Endothelial cell of umbilical vein (primary cell): ENCODE results near the gene PCSK9. TPM values are rescaled to one million over a fixed set of nuclear protein-coding genes. Genes with fewer than 3 reads are reported as not detected.

Experiments used
- BruUV-seq: library from RNA; stranded (reverse); fragments of 400-500 nt; replicated peaks from 2 replicates; lab custom pipeline; 2021; lab: Mats Ljungman, UMichigan
- CTCF ChIA-PET: fragments of 300-600, 350-600 bp; sonication (Branson Sonifier 250); formaldehyde crosslinking; loops from one replicate; lab custom pipeline; 2021; ENCODE audit warnings: antibody characterized with exemption, inconsistent platforms; lab: Charles Lee
- POLR2A ChIA-PET: fragments of 300-600, 350-600 bp; sonication (Branson Sonifier 250); formaldehyde crosslinking; loops from one replicate; lab custom pipeline; 2021; ENCODE audit warnings: antibody characterized with exemption, inconsistent platforms; lab: Charles Lee
- DNase-seq: peaks from one replicate; pipeline ENCODE4 v3.0.0-alpha.2; 2011; ENCODE audit warnings: low read depth, low spot score
- FAIRE-seq: peaks from 2 replicates; lab custom pipeline; 2011; peaks lifted over from hg19 to GRCh38; lab: Jason Lieb, UNC
- H2AFZ ChIP-seq: 2 replicates; pipeline ENCODE4 v1.6.0; 2012; ENCODE audit warnings: low read depth, low read length, control low read depth, inconsistent platforms
- H3K27ac ChIP-seq: 2 replicates; pipeline ENCODE4 v1.5.1; 2011; ENCODE audit warnings: low read depth, mild to moderate bottlenecking, control low read depth, low read length, moderate library complexity; ENCODE audit not compliant: insufficient read depth
- H3K27me3 ChIP-seq, 2 experiments: 2 replicates each; pipeline versions ENCODE4 v1.6.0 to v1.6.1; 2011; ENCODE audit warnings: low read length in 2 of 2, mixed read lengths in 1 of 2; ENCODE audit not compliant: control insufficient read depth in 2 of 2, insufficient read depth in 2 of 2
- H3K36me3 ChIP-seq, 2 experiments: 2 replicates in 1 of 2; 3 replicates in 1 of 2; pipeline ENCODE4 v1.5.1; 2011; ENCODE audit warnings: low read length in 2 of 2, mild to moderate bottlenecking in 1 of 2, moderate library complexity in 1 of 2; ENCODE audit not compliant: control insufficient read depth in 2 of 2, insufficient read depth in 2 of 2; ENCODE audit errors: extremely low read depth in 1 of 2
- H3K4me1 ChIP-seq: 3 replicates; pipeline ENCODE4 v1.5.1; 2011; ENCODE audit warnings: mild to moderate bottlenecking, low read length; ENCODE audit not compliant: control insufficient read depth, insufficient read depth; ENCODE audit errors: extremely low read depth
- H3K4me2 ChIP-seq: 2 replicates; pipeline ENCODE4 v1.6.1; 2011; ENCODE audit warnings: low read length, control low read depth, mixed read lengths; ENCODE audit not compliant: insufficient read depth
- H3K4me3 ChIP-seq, 3 experiments: fragments of 200-600 bp in 1 of 3; sonication (generic), shearing (Covaris generic) in 1 of 3; replicated peaks in 1 of 3; 2 replicates each; pipeline ENCODE4 v1.5.1; 2011 to 2016; ENCODE audit warnings: control low read depth in 3 of 3, low read length in 3 of 3, mild to moderate bottlenecking in 2 of 3, inconsistent platforms in 1 of 3, low read depth in 1 of 3, moderate library complexity in 1 of 3; ENCODE audit not compliant: insufficient read depth in 1 of 3
- H3K79me2 ChIP-seq: 2 replicates; pipeline ENCODE4 v1.6.0; 2012; ENCODE audit warnings: low read length, inconsistent platforms; ENCODE audit not compliant: control insufficient read depth, insufficient read depth
- H3K9ac ChIP-seq: replicated peaks from 2 replicates; pipeline ENCODE3; 2011; ENCODE audit warnings: low read length, control low read depth; ENCODE audit not compliant: insufficient read depth; ENCODE audit errors: extremely low read depth
- H3K9me1 ChIP-seq: replicated peaks from 3 replicates; pipeline ENCODE4 v1.6.0; 2011; ENCODE audit warnings: mild to moderate bottlenecking, low read length; ENCODE audit not compliant: control insufficient read depth, insufficient read depth; ENCODE audit errors: extremely low read depth
- H3K9me3 ChIP-seq: replicated peaks from 2 replicates; pipeline ENCODE4 v1.5.1; 2012; ENCODE audit warnings: low read length, inconsistent platforms; ENCODE audit not compliant: control insufficient read depth, insufficient read depth
- H4K20me1 ChIP-seq: replicated peaks from 2 replicates; pipeline ENCODE3; 2011; ENCODE audit warnings: mild to moderate bottlenecking, low read length; ENCODE audit not compliant: control insufficient read depth, insufficient read depth; ENCODE audit errors: extremely low read depth
- EZH2 ChIP-seq: IDR thresholded peaks from 2 replicates; pipeline ENCODE4 v1.6.1; 2012; ENCODE audit warnings: borderline replicate concordance, low read depth, mild to moderate bottlenecking, moderate library complexity, low read length, inconsistent platforms; ENCODE audit not compliant: severe bottlenecking
- FOS ChIP-seq: IDR thresholded peaks from 2 replicates; pipeline ENCODE4 v1.6.1; 2011; ENCODE audit warnings: mild to moderate bottlenecking, low read length, moderate library complexity, borderline replicate concordance; ENCODE audit not compliant: insufficient read depth
- GATA2 ChIP-seq: IDR thresholded peaks from 2 replicates; pipeline ENCODE4 v1.7.0; 2011; ENCODE audit warnings: low read depth, mild to moderate bottlenecking, moderate library complexity, mixed read lengths, low read length; ENCODE audit not compliant: insufficient read length, insufficient read depth
- JUN ChIP-seq: IDR thresholded peaks from 2 replicates; pipeline ENCODE4 v1.6.1; 2011; ENCODE audit warnings: borderline replicate concordance, low read depth; ENCODE audit not compliant: insufficient read length, insufficient read depth
- MAX ChIP-seq: IDR thresholded peaks from 2 replicates; pipeline ENCODE4 v1.6.1; 2011; ENCODE audit not compliant: insufficient read depth, insufficient read length
- MYC ChIP-seq: IDR thresholded peaks from one replicate; pipeline ENCODE4 v1.6.1; 2011; ENCODE audit warnings: mild to moderate bottlenecking, low read depth, low read length
- POLR2A ChIP-seq: IDR thresholded peaks from 2 replicates; pipeline ENCODE4 v1.6.1; 2012; ENCODE audit warnings: low read depth, mild to moderate bottlenecking, control low read depth, low read length
- POLR2AphosphoS5 ChIP-seq: IDR thresholded peaks from 2 replicates; pipeline ENCODE4 v1.6.1; 2012; ENCODE audit warnings: low read depth, mild to moderate bottlenecking, control low read depth, low read length, moderate library complexity; ENCODE audit not compliant: insufficient read depth
- dilution Hi-C: fragments of 300-500 bp; cut with MboI; formaldehyde crosslinking; loops from one replicate; pipeline ENCODE4 v1.15.0; 2019; ENCODE audit warnings: low sequenced_read_pairs; ENCODE audit not compliant: extremely low pct_ligation_motif_present
- intact Hi-C: fragments of 100-400 bp; cut with micrococcal nuclease; formaldehyde crosslinking; loops from one replicate; pipeline ENCODE4 v1.10.0; 2022
- polyA plus RNA-seq, 4 experiments: library from polyadenylated mRNA; depleted of rRNA in 3 of 4; stranded (reverse) in 3 of 4; unstranded in 1 of 4; fragments of >200 nt; gene quantifications; 2 replicates each; pipeline versions ENCODE4 v1.2.1 to v1.2.3, GENCODE V29; 2011 to 2012; ENCODE audit warnings: missing spikeins in 1 of 4
- total RNA-seq: library from RNA; stranded (reverse); gene quantifications from 2 replicates; pipeline ENCODE4 v1.2.3, GENCODE V29; 2021
- TF ChIP-seq, protein P1 (sequence below), 2 donors: IDR thresholded peaks; 1 replicate in 1 of 2; 2 replicates in 1 of 2; pipeline ENCODE4 v1.5.1; 2011; ENCODE audit warnings: low read length in 2 of 2, mild to moderate bottlenecking in 2 of 2, moderate library complexity in 2 of 2, control low read depth in 1 of 2, inconsistent platforms in 1 of 2, low read depth in 1 of 2; ENCODE audit not compliant: insufficient read depth in 1 of 2; ENCODE audit errors: extremely low read depth in 1 of 2

The PCSK9 gene
- total and polyA plus RNA-seq, 2 donors (not counting 3 experiments of a cell fraction or from before 2014, with no cell fraction given) = 0.17 to 0.35 TPM

DNA sequence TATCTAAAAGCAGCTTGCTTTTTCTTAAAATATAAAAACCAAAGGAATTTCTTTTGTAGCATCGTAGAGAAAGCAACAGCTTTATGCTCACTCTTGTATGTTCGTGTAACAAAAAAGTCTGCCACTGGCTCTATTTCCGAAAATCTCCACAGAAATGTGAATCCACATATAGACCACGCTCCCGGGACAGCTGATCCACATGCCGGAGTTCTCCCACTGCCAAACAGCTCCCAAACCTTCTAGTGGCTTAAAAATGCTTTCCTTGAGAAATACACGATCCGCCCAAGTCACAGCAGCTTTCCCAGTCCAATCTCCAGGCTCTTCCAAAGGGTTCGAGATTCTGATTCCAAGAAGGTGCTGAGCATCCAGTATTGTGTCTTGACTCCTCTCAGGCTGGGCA, 29.3 kb downstream of the PCSK9 start:
- Histone ChIP-seq H3K4me1 (no peaks in the 10 kb centered on the region), H3K9me1 (no peaks in the 10 kb centered on the region), H3K4me2 (no peak overlapping the region), H3K36me3 (peaks cover 9 to 27% of the 10 kb centered on the region in 2 experiments), H3K4me3 (no peak overlapping the region), H3K79me2 (no peaks in the 10 kb centered on the region), H3K9me3 (no peaks in the 10 kb centered on the region), H3K9ac (no peak overlapping the region), H3K27ac (no peak overlapping the region), H4K20me1 (no peaks in the 10 kb centered on the region), H2AFZ (no peak overlapping the region), H3K27me3 (no peaks in the 10 kb centered on the region)
- dilution Hi-C loops = no loop called here
- POLR2A ChIA-PET = no interaction called here
- no TSS peak for BruUV-seq
- FAIRE-seq = no peak
- no peak for DNase-seq
- intact Hi-C loops = no loop called here
- TF ChIP-seq FOS (no peak), MYC (no peak), EZH2 (no peak), JUN (no peak), POLR2AphosphoS5 (no peak), GATA2 (no peak), MAX (no peak), POLR2A (no peak)
- TF ChIP-seq, protein P1, sequence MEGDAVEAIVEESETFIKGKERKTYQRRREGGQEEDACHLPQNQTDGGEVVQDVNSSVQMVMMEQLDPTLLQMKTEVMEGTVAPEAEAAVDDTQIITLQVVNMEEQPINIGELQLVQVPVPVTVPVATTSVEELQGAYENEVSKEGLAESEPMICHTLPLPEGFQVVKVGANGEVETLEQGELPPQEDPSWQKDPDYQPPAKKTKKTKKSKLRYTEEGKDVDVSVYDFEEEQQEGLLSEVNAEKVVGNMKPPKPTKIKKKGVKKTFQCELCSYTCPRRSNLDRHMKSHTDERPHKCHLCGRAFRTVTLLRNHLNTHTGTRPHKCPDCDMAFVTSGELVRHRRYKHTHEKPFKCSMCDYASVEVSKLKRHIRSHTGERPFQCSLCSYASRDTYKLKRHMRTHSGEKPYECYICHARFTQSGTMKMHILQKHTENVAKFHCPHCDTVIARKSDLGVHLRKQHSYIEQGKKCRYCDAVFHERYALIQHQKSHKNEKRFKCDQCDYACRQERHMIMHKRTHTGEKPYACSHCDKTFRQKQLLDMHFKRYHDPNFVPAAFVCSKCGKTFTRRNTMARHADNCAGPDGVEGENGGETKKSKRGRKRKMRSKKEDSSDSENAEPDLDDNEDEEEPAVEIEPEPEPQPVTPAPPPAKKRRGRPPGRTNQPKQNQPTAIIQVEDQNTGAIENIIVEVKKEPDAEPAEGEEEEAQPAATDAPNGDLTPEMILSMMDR (IDR thresholded peaks at IDR 0.05; ENCODE audit: extremely low read depth in 1 of 2, insufficient read depth in 1 of 2, low read depth in 1 of 2, low read length in 2 of 2) = no peak
- CTCF ChIA-PET = interaction anchor here (1.2 kb wide), 1 partner anchor 124 kb away, joined by 5 read pairs; no protein-coding TSS in a partner anchor
